HUES48 (cell line): Measurements from ENCODE around the gene CCDC112.
A peak's percentile ranks its signal among the peaks of the same experiment; 100 is the strongest.
"Not testable (repeated sequence)": the region's sequence is repeated elsewhere in the genome, so short reads cannot be mapped to it uniquely, and the experiment has no call there.

Experiments used
- H3K27ac ChIP-seq: one replicate; pipeline ENCODE4 v1.7.0; 2013; ENCODE audit warnings: low read depth, low read length, inconsistent platforms
- H3K27me3 ChIP-seq: 2 replicates; pipeline ENCODE4 v1.6.1; 2013; ENCODE audit warnings: mild to moderate bottlenecking, low read length; ENCODE audit not compliant: control insufficient read depth, insufficient read depth
- H3K36me3 ChIP-seq: 2 replicates; pipeline ENCODE4 v1.6.1; 2013; ENCODE audit warnings: low read length; ENCODE audit not compliant: control insufficient read depth, insufficient read depth
- H3K4me1 ChIP-seq: 2 replicates; pipeline ENCODE4 v1.6.1; 2013; ENCODE audit warnings: mild to moderate bottlenecking, low read length; ENCODE audit not compliant: control insufficient read depth, insufficient read depth
- H3K4me3 ChIP-seq: 2 replicates; pipeline ENCODE4 v1.5.1; 2013; ENCODE audit warnings: mild to moderate bottlenecking, low read depth, low read length
- H3K9ac ChIP-seq: 2 replicates; pipeline ENCODE4 v1.6.1; 2013; ENCODE audit warnings: mild to moderate bottlenecking, low read depth, low read length, moderate library complexity
- H3K9me3 ChIP-seq: 2 replicates; pipeline ENCODE4 v1.6.1; 2013; ENCODE audit warnings: low read length; ENCODE audit not compliant: control insufficient read depth, insufficient read depth

Gene CCDC112

DNA sequence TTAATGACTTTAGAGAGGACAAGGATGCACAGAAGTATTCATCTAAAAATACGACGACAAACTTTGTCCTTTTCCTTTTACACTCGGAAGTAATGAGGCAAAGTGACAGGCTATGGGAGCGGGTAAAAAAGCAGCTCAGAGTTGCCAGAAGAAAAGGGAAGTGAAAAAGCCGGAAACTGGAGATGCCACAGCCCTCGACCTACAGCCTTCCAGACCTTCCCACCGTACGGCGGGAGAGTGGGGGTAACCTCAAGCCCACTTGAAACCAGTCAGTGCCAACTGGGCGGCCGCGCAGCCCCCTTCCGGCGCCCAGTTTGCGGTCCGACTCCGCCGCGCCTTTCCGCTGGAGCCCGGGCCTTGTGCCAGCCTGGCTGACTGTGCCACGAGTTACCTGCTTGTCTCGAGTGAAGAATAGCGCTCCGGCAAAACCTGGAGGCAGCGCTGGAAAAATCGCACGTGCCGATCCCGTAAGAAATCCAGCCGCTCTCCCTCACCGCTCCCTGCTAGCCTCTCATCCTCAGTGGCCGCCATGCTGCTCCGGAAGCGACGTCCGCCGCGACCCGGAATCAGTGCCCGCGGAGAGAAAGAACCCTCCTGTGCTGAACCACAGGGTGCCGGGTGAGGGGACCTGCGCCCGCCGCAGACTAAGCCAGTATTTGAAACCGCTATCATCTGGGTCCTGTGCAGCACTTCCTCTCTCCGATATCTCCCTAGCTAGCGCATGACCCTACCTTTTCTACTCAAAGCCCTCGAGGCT lies 34.0 kb downstream of the CCDC112 start, which contains the start of gene PGGT1B:
Gene PGGT1B, minus strand, starts transcription at position 557 of the 757 bp plus-strand sequence. Its CDS starts 26 bp downstream, at position 531.
- Histone ChIP-seq H3K27me3 (no peaks in the 10 kb centered on the region), H3K27ac (peak within 1 kb of the TSS; percentile 91), H3K36me3 (peaks cover 12% of the 10 kb centered on the region), H3K4me1 (peaks cover 8% of the 10 kb centered on the region; the same call in 1 of the 2 replicates), H3K4me3 (peak within 1 kb of the TSS; percentile 83), H3K9ac (peak within 1 kb of the TSS; percentile 90), H3K9me3 (no peaks in the 10 kb centered on the region)

GRCh38 chr5:115262011-115262320 lies 34.5 kb downstream of the CCDC112 start:
- H3K9ac ChIP-seq, result peak overlapping the region; percentile 90
- no peaks in the 10 kb centered on the region for H3K27me3 ChIP-seq
- H3K4me1 ChIP-seq, result peaks cover 8% of the 10 kb centered on the region; the same call in 1 of the 2 replicates
- H3K4me3 ChIP-seq, result peak overlapping the region; percentile 83
- peak overlapping the region; percentile 91 for H3K27ac ChIP-seq
- peaks cover 7% of the 10 kb centered on the region; the same call in 1 of the 2 replicates for H3K36me3 ChIP-seq
- H3K9me3 ChIP-seq, result no peaks in the 10 kb centered on the region

DNA sequence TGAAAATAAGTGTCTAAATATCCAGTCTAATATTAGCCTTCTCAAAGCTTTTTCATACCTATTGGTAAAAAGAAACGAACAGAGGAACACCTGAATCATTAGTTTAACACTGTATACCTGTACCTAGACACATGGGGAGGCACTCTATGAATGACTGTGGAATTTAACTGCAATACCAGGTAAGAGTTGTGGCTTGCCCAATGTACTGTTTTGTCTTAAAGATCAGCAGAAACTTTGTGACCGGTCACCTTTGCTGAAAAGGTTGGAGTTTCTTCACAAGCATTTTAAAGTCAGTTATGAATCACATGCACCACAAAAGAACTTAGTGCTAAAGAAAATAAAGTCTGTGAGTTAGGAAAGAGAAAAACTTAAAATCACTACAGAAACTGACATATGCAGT lies 36.2 kb downstream of the CCDC112 start:
- no peak overlapping the region for H3K4me3 ChIP-seq
- H3K27me3 ChIP-seq, result no peaks in the 10 kb centered on the region
- H3K4me1 ChIP-seq, result peaks cover 8% of the 10 kb centered on the region
- H3K27ac ChIP-seq, result no peak overlapping the region
- peaks cover 8% of the 10 kb centered on the region; the same call in 1 of the 2 replicates for H3K36me3 ChIP-seq
- H3K9me3 ChIP-seq, result no peaks in the 10 kb centered on the region
- H3K9ac ChIP-seq, result no peak overlapping the region

DNA sequence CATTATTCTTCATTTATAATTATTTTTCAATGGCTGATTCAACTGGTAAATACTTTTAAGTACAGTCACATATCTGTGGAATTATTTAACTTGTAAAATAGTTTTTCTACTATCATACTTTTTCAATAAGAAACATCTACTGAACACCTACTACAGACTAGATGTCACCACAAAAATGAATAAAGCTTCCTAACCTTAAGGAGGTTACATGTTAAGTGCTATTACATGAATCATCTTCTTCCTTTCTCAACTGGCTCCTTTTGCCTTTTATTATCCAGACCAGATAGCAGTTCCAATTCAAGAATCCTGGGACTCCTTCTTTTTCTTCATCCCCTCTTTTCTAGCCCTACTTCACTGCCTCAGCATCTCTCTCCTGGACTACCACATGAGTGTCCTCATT lies 38.5 kb downstream of the CCDC112 start:
- peaks cover 4% of the 10 kb centered on the region for H3K4me1 ChIP-seq
- no peak overlapping the region for H3K4me3 ChIP-seq
- H3K27ac ChIP-seq, result no peak overlapping the region
- H3K27me3 ChIP-seq, result no peaks in the 10 kb centered on the region
- peaks cover 5% of the 10 kb centered on the region; the same call in 1 of the 2 replicates for H3K36me3 ChIP-seq
- no peak overlapping the region for H3K9ac ChIP-seq
- H3K9me3 ChIP-seq, result no peaks in the 10 kb centered on the region

GRCh38 chr5:115249379-115249778 lies 47.1 kb downstream of the CCDC112 start:
- not testable (repeated sequence) for H3K9ac ChIP-seq, H3K36me3 ChIP-seq, H3K9me3 ChIP-seq

DNA sequence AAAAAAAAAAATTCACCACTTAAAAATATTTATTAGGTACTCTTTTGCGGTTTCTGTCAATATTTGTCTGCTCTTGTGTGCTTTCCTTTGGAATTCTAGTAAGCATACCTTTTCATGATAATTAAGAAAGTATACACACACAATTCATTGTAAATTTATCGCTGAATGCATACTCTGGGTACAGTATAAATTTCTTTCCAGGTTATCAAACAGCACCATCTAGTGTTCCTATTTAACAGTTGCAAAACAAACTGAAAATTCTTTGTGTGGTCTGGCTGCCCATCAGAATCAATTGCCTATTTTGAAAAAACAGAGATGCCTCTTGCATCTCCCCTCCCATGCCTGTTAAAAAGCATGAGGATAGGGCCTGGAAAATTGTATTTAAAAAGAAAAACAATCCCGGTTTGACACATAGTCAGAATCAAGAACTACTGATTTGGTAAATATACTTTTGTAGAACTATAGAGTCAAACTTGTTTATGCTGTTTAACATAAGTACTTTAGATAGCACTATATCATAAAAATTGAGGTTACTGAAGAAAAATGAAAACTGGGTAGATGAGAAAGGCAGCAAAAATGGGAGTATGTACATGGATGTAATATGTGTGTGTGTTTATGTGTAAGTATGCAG lies 50.0 kb downstream of the CCDC112 start:
- no peak overlapping the region for H3K4me3 ChIP-seq
- H3K27ac ChIP-seq, result no peak overlapping the region
- no peaks in the 10 kb centered on the region for H3K4me1 ChIP-seq
- no peaks in the 10 kb centered on the region for H3K27me3 ChIP-seq
- H3K36me3 ChIP-seq, result 0 out of 2 replicates have a peak, but pooled peaks cover 3% of the 10 kb centered on the region
- no peaks in the 10 kb centered on the region for H3K9me3 ChIP-seq
- H3K9ac ChIP-seq, result no peak overlapping the region

More at GRCh38 chr5:115249379-115249778, 47.1 kb downstream of the CCDC112 start:
- not testable (repeated sequence) for H3K4me3 ChIP-seq, H3K27me3 ChIP-seq, H3K27ac ChIP-seq, H3K4me1 ChIP-seq

- no peak overlapping the region for H3K9ac ChIP-seq
- no peak overlapping the region for H3K4me3 ChIP-seq
- no peak overlapping the region for H3K27ac ChIP-seq
- no peaks in the 10 kb centered on the region for H3K9me3 ChIP-seq
- no peaks in the 10 kb centered on the region for H3K27me3 ChIP-seq
- no peaks in the 10 kb centered on the region for H3K4me1 ChIP-seq
- H3K36me3 ChIP-seq, result peaks cover 25% of the 10 kb centered on the region
Observed at GRCh38 chr5:115243412-115243811, 53.0 kb downstream of the CCDC112 start.

DNA sequence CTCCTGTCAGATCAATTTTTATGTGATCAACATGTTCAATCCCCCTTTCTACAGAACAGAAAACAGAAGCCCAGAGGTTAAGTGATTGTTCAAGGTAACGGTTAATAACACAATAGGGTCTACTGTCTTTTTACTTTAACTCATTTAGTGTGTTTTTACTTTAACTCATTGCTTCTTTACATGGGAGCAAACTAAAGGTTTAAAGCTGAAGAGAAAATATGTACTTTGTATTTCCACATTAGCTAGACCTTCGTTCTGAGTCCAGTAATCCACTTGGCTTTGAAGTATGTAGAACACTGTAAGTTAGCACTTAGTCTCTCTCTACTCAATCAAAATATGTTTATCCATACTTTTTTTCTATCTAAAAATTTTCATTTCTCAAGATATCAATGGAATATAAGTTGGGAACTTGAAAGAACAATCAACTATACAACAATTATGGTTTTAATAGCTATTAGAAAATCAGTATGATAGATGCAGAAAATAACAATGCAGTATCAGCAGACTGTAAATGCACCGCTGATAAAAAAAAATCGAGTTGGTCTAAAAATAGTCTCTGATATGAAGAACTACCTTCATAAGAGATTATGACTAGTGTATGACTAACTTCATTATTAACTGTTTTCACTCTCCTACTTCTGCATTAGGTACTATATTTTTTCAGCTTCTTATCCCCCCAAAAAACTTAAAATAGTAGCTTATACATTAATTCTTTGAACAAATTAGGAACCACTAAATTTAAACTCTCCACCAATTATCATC lies 54.4 kb downstream of the CCDC112 start:
- H3K27ac ChIP-seq, result no peak overlapping the region
- H3K9ac ChIP-seq, result no peak overlapping the region
- H3K27me3 ChIP-seq, result no peaks in the 10 kb centered on the region
- no peaks in the 10 kb centered on the region for H3K9me3 ChIP-seq
- peaks cover 25% of the 10 kb centered on the region for H3K36me3 ChIP-seq
- no peak overlapping the region for H3K4me3 ChIP-seq
- H3K4me1 ChIP-seq, result 0 out of 2 replicates have a peak, but pooled peaks cover 4% of the 10 kb centered on the region

- no peak overlapping the region for H3K4me3 ChIP-seq
- peaks cover 44% of the 10 kb centered on the region for H3K36me3 ChIP-seq
- no peak overlapping the region for H3K27ac ChIP-seq
- no peaks in the 10 kb centered on the region for H3K27me3 ChIP-seq
- no peaks in the 10 kb centered on the region for H3K9me3 ChIP-seq
- H3K4me1 ChIP-seq, result 0 out of 2 replicates have a peak, but pooled peaks cover 4% of the 10 kb centered on the region
- no peak overlapping the region for H3K9ac ChIP-seq
Observed at GRCh38 chr5:115237066-115237465, 59.4 kb downstream of the CCDC112 start.

DNA sequence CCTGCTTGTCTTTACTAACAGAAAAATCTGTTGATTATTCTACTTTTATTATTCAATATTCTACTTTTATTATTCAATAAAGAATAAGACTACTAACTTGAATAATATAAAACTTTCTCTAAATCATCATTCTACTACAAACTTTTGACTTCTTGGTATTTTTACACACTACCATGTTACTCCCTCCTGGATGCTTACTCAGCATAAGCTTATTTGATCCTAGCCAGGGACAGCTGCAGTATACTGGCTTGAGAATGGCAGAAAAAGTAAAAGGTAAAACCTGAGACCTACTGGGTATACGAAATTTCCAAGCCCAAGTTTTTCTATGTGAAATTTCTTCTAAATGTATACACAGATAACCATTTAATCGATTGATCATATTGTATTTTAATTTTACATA lies 59.9 kb downstream of the CCDC112 start:
- H3K4me1 ChIP-seq, result 0 out of 2 replicates have a peak, but pooled peaks cover 4% of the 10 kb centered on the region

More for the DNA sequence above, 59.9 kb downstream of the CCDC112 start:
- H3K9ac ChIP-seq, result no peak overlapping the region
- no peaks in the 10 kb centered on the region for H3K9me3 ChIP-seq
- no peak overlapping the region for H3K27ac ChIP-seq
- H3K27me3 ChIP-seq, result no peaks in the 10 kb centered on the region
- no peak overlapping the region for H3K4me3 ChIP-seq
- H3K36me3 ChIP-seq, result peaks cover 42% of the 10 kb centered on the region
